GM13977 (cell line): ENCODE measurements around the gene MAPKAPK3.
A peak's percentile ranks its signal among the peaks of the same experiment; 100 is the strongest.

Source experiments
- DNase-seq: peaks from one replicate; pipeline ENCODE4 v3.0.0; 2012; ENCODE audit warnings: low spot score
- CTCF ChIP-seq: IDR thresholded peaks from 2 replicates; pipeline ENCODE4 v1.5.1; 2012; ENCODE audit warnings: mild to moderate bottlenecking, control low read depth; ENCODE audit not compliant: insufficient read depth; ENCODE audit errors: extremely low read depth, missing control alignments
- in situ Hi-C: fragments of 300-500 bp; cut with MboI; formaldehyde crosslinking; loops from one replicate; pipeline ENCODE4 v1.12.0; 2022; ENCODE audit warnings: low sequenced_read_pairs, low pct_unique_long_range_greater_than_20kb, mixed read lengths, inconsistent platforms; ENCODE audit not compliant: unreplicated experiment

The MAPKAPK3 gene

GRCh38 chr3:50572158-50572557 is 44.8 kb upstream of the MAPKAPK3 start:
- in situ Hi-C loops, result no loop called here
- DNase-seq, result peak; percentile 83
- TF ChIP-seq CTCF, result peak; percentile 86

- no peak for DNase-seq
- in situ Hi-C loops, result no loop called here
- TF ChIP-seq CTCF, result no peak
Observed at GRCh38 chr3:50572801-50573371, 44.1 kb upstream of the MAPKAPK3 start.

GRCh38 chr3:50573566-50574443 is 43.1 kb upstream of the MAPKAPK3 start:
- no peak for DNase-seq
- in situ Hi-C loops, result no loop called here
- TF ChIP-seq CTCF, result no peak

GRCh38 chr3:50574444-50574831 is 42.5 kb upstream of the MAPKAPK3 start:
- TF ChIP-seq CTCF, result no peak
- in situ Hi-C loops, result no loop called here
- no peak for DNase-seq

- no peak for TF ChIP-seq CTCF
- in situ Hi-C loops, result loop anchor here (5.0 kb wide), 1 partner anchor 37 kb away; the partner anchor contains the start of gene CISH
- DNase-seq, result no peak
Observed at GRCh38 chr3:50575372-50575771, 41.6 kb upstream of the MAPKAPK3 start.

- DNase-seq, result no peak
- TF ChIP-seq CTCF, result no peak
- in situ Hi-C loops, result loop anchor here (5.0 kb wide), 1 partner anchor 35 kb away; the partner anchor contains the start of gene CISH
Observed at GRCh38 chr3:50577348-50577747, 39.6 kb upstream of the MAPKAPK3 start.
